Tibial nerve (tissue), 4 donors: ENCODE measurements around the gene RPS4Y1. TPM values are rescaled to one million over a fixed set of nuclear protein-coding genes. Genes with fewer than 3 reads are reported as not detected.
"Not testable (repeated sequence)": the region's sequence is repeated elsewhere in the genome, so short reads cannot be mapped to it uniquely, and the experiment has no call there.

ENCODE experiments used
- DNase-seq, 2 donors: peaks; one replicate each; pipeline ENCODE4 v3.0.0-alpha.2; 2019; ENCODE audit warnings: low spot score in 2 of 2
- H3K27ac ChIP-seq, 4 donors: fragments of 200-600 bp; sonication (generic) in 3 of 4; one replicate each; pipeline ENCODE4 v1.5.1; 2017 to 2019; ENCODE audit warnings: mild to moderate bottlenecking in 1 of 4
- H3K27me3 ChIP-seq, 2 donors: fragments of 200-600 bp; sonication (generic) in 1 of 2; one replicate each; pipeline versions ENCODE4 v1.5.1 to v1.6.0; 2017 to 2019
- H3K36me3 ChIP-seq, 3 donors: fragments of 200-600 bp; sonication (generic); one replicate each; pipeline ENCODE4 v1.5.1; 2018 to 2019
- H3K4me1 ChIP-seq, 4 donors: fragments of 200-600 bp; sonication (generic) in 3 of 4; one replicate each; pipeline ENCODE4 v1.5.1; 2017 to 2019
- H3K4me3 ChIP-seq, 4 donors: fragments of 200-600 bp; sonication (generic) in 3 of 4; one replicate each; pipeline ENCODE4 v1.5.1; 2017 to 2019; ENCODE audit warnings: mild to moderate bottlenecking in 1 of 4, moderate library complexity in 1 of 4
- H3K9me3 ChIP-seq, 4 donors: fragments of 200-600 bp; sonication (generic) in 3 of 4; one replicate each; pipeline ENCODE4 v1.5.1; 2017 to 2019
- EP300 ChIP-seq, 2 donors: sonication (generic); formaldehyde crosslinking; IDR thresholded peaks; one replicate each; pipeline ENCODE4 v1.6.1; 2017; ENCODE audit warnings: antibody characterized with exemption in 2 of 2, mild to moderate bottlenecking in 1 of 2
- POLR2A ChIP-seq, 2 donors: fragments of 450-650 bp; IDR thresholded peaks; one replicate each; pipeline ENCODE4 v1.6.1; 2017; ENCODE audit warnings: antibody characterized with exemption in 2 of 2, mild to moderate bottlenecking in 2 of 2, moderate library complexity in 2 of 2
- WGBS, 2 donors: methylation state at CpG; one replicate each; pipeline ENCODE4 v1.1.5; 2018; 5-methylcytosine and 5-hydroxymethylcytosine counted together
- total RNA-seq, 4 donors: library from RNA; depleted of rRNA; stranded (reverse); fragments of >200 nt; gene quantifications; one replicate each; pipeline ENCODE4 v1.1.0, GENCODE V29; 2016
- TF ChIP-seq, protein P1 (sequence below), 5 experiments: fragments of 200-600 bp in 3 of 5; fragments of 450-650 bp in 2 of 5; sonication (generic) in 3 of 5; IDR thresholded peaks; one replicate each; pipeline ENCODE4 v1.5.1; 2016 to 2019; ENCODE audit warnings: antibody characterized with exemption in 5 of 5, mild to moderate bottlenecking in 3 of 5, moderate library complexity in 2 of 5

RPS4Y1 gene
- 100 to 1,000 TPM in 2 of 4 donors, under 1 TPM in 1, not detected in 1; 0.90 to 247 (median 214) TPM for total RNA-seq

DNA sequence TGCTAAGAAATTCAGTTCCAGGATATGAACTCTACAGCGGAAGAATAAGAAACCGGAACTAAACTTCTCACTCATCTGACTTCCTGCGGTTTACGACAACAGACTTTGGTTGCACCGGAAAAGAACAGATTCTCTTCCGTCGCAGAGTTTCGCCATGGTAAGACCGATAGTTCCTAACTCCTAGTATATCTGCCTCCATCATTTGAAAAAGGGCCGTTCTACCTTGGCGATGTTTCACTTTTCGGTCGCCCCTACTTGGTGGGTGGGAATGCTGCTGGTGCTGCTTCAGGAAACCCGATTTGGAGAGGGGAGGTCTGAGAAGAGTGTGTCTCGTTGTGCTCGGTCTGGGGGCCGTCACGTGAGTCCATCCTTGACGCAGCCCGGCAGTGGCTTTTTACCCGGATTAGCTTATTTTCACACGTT, at the start of gene RPS4Y1:
Gene RPS4Y1 (plus strand): TSS at position 132 of the 423 bp plus-strand sequence. CDS start 23 bp downstream, at position 155.
- Histone ChIP-seq H3K9me3 (no peaks in the 10 kb centered on the region), H3K27ac (peak within 1 kb of the TSS in 2 of 4 donors; percentile 45 to 77), H3K36me3 (peaks cover 0 to 34% (median 0%) of the 10 kb centered on the region in 3 donors), H3K27me3 (no peaks in the 10 kb centered on the region), H3K4me1 (peaks cover 0 to 16% (median 0%) of the 10 kb centered on the region in 4 donors), H3K4me3 (peak within 1 kb of the TSS in 2 of 4 donors; percentile 54 to 64)
- peak in 1 of 2 donors; percentile 15 for DNase-seq
- 1% methylated on average over 17 of the region's 22 CpGs; no CpG with 5 or more reads in 1 of the 2 donors for WGBS, 2 donors
- TF ChIP-seq, protein P1, sequence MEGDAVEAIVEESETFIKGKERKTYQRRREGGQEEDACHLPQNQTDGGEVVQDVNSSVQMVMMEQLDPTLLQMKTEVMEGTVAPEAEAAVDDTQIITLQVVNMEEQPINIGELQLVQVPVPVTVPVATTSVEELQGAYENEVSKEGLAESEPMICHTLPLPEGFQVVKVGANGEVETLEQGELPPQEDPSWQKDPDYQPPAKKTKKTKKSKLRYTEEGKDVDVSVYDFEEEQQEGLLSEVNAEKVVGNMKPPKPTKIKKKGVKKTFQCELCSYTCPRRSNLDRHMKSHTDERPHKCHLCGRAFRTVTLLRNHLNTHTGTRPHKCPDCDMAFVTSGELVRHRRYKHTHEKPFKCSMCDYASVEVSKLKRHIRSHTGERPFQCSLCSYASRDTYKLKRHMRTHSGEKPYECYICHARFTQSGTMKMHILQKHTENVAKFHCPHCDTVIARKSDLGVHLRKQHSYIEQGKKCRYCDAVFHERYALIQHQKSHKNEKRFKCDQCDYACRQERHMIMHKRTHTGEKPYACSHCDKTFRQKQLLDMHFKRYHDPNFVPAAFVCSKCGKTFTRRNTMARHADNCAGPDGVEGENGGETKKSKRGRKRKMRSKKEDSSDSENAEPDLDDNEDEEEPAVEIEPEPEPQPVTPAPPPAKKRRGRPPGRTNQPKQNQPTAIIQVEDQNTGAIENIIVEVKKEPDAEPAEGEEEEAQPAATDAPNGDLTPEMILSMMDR (IDR thresholded peaks at IDR 0.05) = no peak
- TF ChIP-seq EP300 (IDR thresholded peaks at IDR 0.05) (peak in 1 of 2 donors; percentile 79), POLR2A (IDR thresholded peaks at IDR 0.05) (no peak)

DNA sequence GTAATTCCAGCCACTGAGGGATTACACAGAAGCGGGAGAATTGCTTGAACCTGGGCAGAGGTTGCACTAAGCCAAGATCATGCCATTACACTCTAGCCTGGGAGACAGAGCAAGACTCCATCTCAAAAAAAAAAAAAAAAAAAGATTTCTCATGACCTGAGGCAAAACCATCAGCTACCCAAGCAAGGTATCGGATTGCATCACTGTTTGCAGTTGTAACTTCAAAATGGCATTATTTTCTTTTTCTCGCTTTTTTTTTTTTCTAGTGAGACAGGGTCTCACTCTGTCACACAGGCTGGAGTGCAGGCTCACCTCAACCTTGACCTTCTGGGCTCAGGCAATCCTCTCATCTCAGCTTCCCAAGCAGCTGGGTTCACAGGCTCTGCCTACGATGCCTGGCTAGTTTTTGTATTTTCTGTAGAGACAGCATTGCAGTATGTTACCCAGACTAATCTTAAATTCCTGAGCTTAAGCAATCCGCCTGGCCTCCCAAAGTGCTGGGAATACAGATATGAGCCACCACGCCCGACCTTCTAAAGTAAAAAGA, 44.4 kb upstream of the RPS4Y1 start:
- WGBS, 2 donors = 76% methylated on average over 7 of the region's 7 CpGs; no CpG with 5 or more reads in 1 of the 2 donors
- H3K27ac ChIP-seq = no peak overlapping the region
- H3K27me3 ChIP-seq = no peaks in the 10 kb centered on the region
- H3K4me1 ChIP-seq = no peaks in the 10 kb centered on the region
- TF ChIP-seq, protein P1 (IDR thresholded peaks at IDR 0.05) = no peak
- no peaks in the 10 kb centered on the region for H3K9me3 ChIP-seq
- H3K4me3 ChIP-seq = no peak overlapping the region
- no peak for DNase-seq
- no peaks in the 10 kb centered on the region for H3K36me3 ChIP-seq

DNA sequence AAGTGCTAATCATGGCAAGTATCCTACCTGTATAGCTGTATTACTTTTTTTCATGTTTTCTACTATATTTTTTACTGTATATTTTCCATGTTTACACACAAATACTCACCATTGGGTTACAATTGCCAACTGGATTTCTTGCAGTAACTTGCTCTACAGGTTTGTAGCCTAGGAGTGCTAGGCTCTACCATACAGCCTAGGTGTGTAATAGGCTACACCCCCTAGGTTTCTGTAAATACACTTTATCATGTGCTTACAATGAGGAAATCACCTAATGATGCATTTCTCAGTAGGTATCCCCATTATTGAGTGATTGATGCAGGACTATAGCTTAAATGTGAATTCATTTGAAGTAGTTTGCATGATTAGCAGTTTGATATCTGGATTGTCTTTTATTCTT, 43.4 kb upstream of the RPS4Y1 start:
- H3K27ac ChIP-seq = no peak overlapping the region
- no peaks in the 10 kb centered on the region for H3K4me1 ChIP-seq
- no peak overlapping the region for H3K4me3 ChIP-seq
- no peaks in the 10 kb centered on the region for H3K27me3 ChIP-seq
- DNase-seq = no peak
- no peaks in the 10 kb centered on the region for H3K36me3 ChIP-seq
- no peaks in the 10 kb centered on the region for H3K9me3 ChIP-seq
- TF ChIP-seq, protein P1 (IDR thresholded peaks at IDR 0.05) = no peak
- no peak for TF ChIP-seq EP300 (IDR thresholded peaks at IDR 0.05)
- no peak for TF ChIP-seq POLR2A (IDR thresholded peaks at IDR 0.05)

DNA sequence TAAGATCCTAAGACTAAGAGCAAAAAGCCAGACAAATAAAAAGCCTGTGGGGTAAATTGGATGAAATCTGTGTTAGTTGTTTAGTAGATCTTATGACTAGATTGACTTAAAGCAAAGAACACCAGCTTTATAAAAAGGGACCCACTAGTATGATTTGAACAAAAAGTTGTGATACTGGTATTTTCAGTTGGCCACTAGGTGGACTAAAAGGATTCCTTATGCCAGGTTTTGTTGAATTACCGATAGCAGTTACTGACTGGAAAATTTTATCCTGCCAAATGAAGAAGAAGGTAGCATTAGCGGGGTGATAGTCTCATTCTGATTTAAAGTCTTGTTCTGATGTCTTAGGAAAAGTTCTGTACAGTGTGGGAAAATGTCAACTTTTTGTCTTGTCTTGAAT, 41.2 kb upstream of the RPS4Y1 start:
- Histone ChIP-seq H3K36me3 (no peaks in the 10 kb centered on the region), H3K9me3 (no peaks in the 10 kb centered on the region), H3K27me3 (no peaks in the 10 kb centered on the region), H3K27ac (no peak overlapping the region), H3K4me3 (no peak overlapping the region), H3K4me1 (no peaks in the 10 kb centered on the region)
- TF ChIP-seq, protein P1 (IDR thresholded peaks at IDR 0.05) = no peak
- TF ChIP-seq POLR2A (IDR thresholded peaks at IDR 0.05) = no peak
- TF ChIP-seq EP300 (IDR thresholded peaks at IDR 0.05) = no peak
- 28% methylated on average over 2 of the region's 2 CpGs; no CpG with 5 or more reads in 1 of the 2 donors for WGBS, 2 donors
- DNase-seq = no peak

DNA sequence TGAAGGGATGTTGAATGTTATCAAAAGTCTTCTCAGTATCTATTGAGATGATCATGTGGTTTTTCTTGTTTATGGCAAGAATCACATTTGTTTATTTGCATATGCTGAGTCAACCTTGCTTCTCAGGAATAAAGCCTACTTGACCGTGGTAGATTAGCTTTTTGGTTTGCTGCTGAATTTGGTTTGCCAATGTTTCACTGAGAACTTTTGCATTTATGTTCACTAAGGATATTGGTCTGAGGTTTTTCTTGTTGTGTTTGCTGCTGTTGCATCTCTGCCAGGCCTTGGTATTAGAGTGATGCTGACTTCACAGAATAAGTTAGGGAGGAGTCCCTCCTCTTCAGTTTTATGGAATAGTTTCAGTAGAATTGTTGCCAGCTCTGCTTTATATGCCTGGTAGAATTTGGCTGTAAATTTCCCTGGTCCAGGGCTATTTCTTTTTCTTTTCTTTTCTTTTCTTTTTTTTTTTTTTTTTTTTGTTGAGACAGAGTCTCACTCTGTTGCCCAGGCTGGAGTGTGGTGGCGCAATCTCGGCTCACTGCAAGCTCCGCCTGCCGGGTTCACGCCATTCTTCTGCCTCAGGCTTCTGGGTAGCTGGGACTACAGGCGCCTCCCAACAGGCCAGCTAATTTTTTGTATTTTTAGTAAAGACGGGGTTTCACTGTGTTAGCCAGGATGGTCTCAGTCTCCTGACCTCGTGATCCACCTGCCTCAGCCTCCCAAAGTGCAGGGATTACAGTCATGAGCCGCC, 24.1 kb upstream of the RPS4Y1 start:
- H3K4me3 ChIP-seq, DNase-seq, H3K27ac ChIP-seq, H3K36me3 ChIP-seq, H3K9me3 ChIP-seq, H3K4me1 ChIP-seq, H3K27me3 ChIP-seq: not testable (repeated sequence)
- WGBS, 2 donors = 87% methylated on average over 10 of the region's 10 CpGs; no CpG with 5 or more reads in 1 of the 2 donors
